Karpas-422 (cell line): ENCODE data around the gene PKN3. TPM values are rescaled to one million over a fixed set of nuclear protein-coding genes. Genes with fewer than 3 reads are reported as not detected.
"Not testable (repeated sequence)": the region's sequence is repeated elsewhere in the genome, so short reads cannot be mapped to it uniquely, and the experiment has no call there.

Experiments
- DNase-seq: peaks from one replicate; pipeline ENCODE4 v3.0.0-alpha.2; 2015
- H2AFZ ChIP-seq: fragments of 200-600 bp; sonication (generic); 2 replicates; pipeline ENCODE4 v1.6.1; 2014; ENCODE audit warnings: antibody characterized with exemption, low read length, mixed read lengths
- H3K27ac ChIP-seq: fragments of 200-600 bp; sonication (generic); 2 replicates; pipeline ENCODE4 v1.5.1; 2014; ENCODE audit warnings: mild to moderate bottlenecking, low read length, moderate library complexity
- H3K27me3 ChIP-seq: fragments of 200-600 bp; sonication (generic); 2 replicates; pipeline ENCODE4 v1.6.1; 2014; ENCODE audit warnings: low read length, mixed read lengths
- H3K36me3 ChIP-seq: fragments of 200-600 bp; sonication (generic); 2 replicates; pipeline ENCODE4 v1.6.1; 2014; ENCODE audit warnings: low read length, mixed read lengths; ENCODE audit not compliant: insufficient read depth
- H3K4me1 ChIP-seq: fragments of 200-600 bp; sonication (generic); 2 replicates; pipeline ENCODE4 v1.6.1; 2014; ENCODE audit warnings: mild to moderate bottlenecking, low read length, mixed read lengths
- H3K4me2 ChIP-seq: fragments of 200-600 bp; sonication (generic); 2 replicates; pipeline ENCODE4 v1.6.1; 2014; ENCODE audit warnings: low read length, low read depth, mild to moderate bottlenecking; ENCODE audit not compliant: poor library complexity, severe bottlenecking
- H3K4me3 ChIP-seq: fragments of 200-600 bp; sonication (generic); 2 replicates; pipeline ENCODE4 v1.5.1; 2014; ENCODE audit warnings: mild to moderate bottlenecking, antibody characterized with exemption, low read length, mixed read lengths
- H3K79me2 ChIP-seq: fragments of 200-600 bp; sonication (generic); 2 replicates; pipeline ENCODE4 v1.6.1; 2014; ENCODE audit warnings: mild to moderate bottlenecking, low read length, mixed read lengths
- H3K9ac ChIP-seq: fragments of 200-600 bp; sonication (generic); 2 replicates; pipeline ENCODE4 v1.6.0; 2014; ENCODE audit warnings: low read length
- H3K9me2 ChIP-seq: fragments of 200-600 bp; sonication (generic), shearing (Covaris generic); replicated peaks from 2 replicates; pipeline ENCODE4 v1.6.0; 2014; ENCODE audit warnings: mild to moderate bottlenecking, low read length, moderate library complexity; ENCODE audit not compliant: insufficient read depth
- H3K9me3 ChIP-seq: fragments of 300-700, 200-600 bp; sonication (generic); 2 replicates; pipeline ENCODE4 v1.6.1; 2014; ENCODE audit warnings: low read length, mixed read lengths
- H4K20me1 ChIP-seq: fragments of 200-600 bp; sonication (generic); 2 replicates; pipeline ENCODE4 v1.6.1; 2014; ENCODE audit warnings: mild to moderate bottlenecking, antibody characterized with exemption, low read length, low read depth; ENCODE audit not compliant: insufficient read depth
- total RNA-seq: library from RNA; depleted of rRNA; stranded (reverse); fragments of >200 nt; shearing (Covaris generic); gene quantifications from 2 replicates; pipeline ENCODE4 v1.2.3, GENCODE V29; 2014; ENCODE audit warnings: low replicate concordance

The PKN3 gene
- total RNA-seq, 1 experiment from 2014 or later, result not detected

GRCh38 chr9:128699096-128699795 is 3.1 kb upstream of the PKN3 start:
- H3K9me3 ChIP-seq, H3K9ac ChIP-seq, H3K79me2 ChIP-seq, H3K4me1 ChIP-seq, H3K4me2 ChIP-seq, H3K27me3 ChIP-seq, H2AFZ ChIP-seq, H3K27ac ChIP-seq, DNase-seq, H3K4me3 ChIP-seq, H3K9me2 ChIP-seq: not testable (repeated sequence)
- H4K20me1 ChIP-seq, result peaks cover 11% of the 10 kb centered on the region
- peaks cover 16% of the 10 kb centered on the region for H3K36me3 ChIP-seq

GRCh38 chr9:128701227-128701854 is 962 bp upstream of the PKN3 start:
- H2AFZ ChIP-seq, result no peak overlapping the region
- no peaks in the 10 kb centered on the region for H3K79me2 ChIP-seq
- DNase-seq, result no peak
- no peak overlapping the region for H3K9ac ChIP-seq
- H3K9me3 ChIP-seq, result no peaks in the 10 kb centered on the region
- peaks cover 2% of the 10 kb centered on the region; the same call in 1 of the 2 replicates for H4K20me1 ChIP-seq
- no peak overlapping the region for H3K4me2 ChIP-seq
- H3K9me2 ChIP-seq, result no peaks in the 10 kb centered on the region
- H3K27me3 ChIP-seq, result no peaks in the 10 kb centered on the region
- H3K4me3 ChIP-seq, result no peak overlapping the region
- no peaks in the 10 kb centered on the region for H3K4me1 ChIP-seq
- H3K36me3 ChIP-seq, result peaks cover 2% of the 10 kb centered on the region; the same call in 1 of the 2 replicates
- no peak overlapping the region for H3K27ac ChIP-seq

GRCh38 chr9:128702949-128703615 is 779 bp downstream of the PKN3 start:
- no peak overlapping the region for H3K4me2 ChIP-seq
- no peaks in the 10 kb centered on the region for H3K36me3 ChIP-seq
- H3K4me1 ChIP-seq, result no peaks in the 10 kb centered on the region
- H3K27me3 ChIP-seq, result no peaks in the 10 kb centered on the region
- no peak for DNase-seq
- H3K9me2 ChIP-seq, result no peaks in the 10 kb centered on the region
- no peaks in the 10 kb centered on the region for H4K20me1 ChIP-seq
- no peak overlapping the region for H3K27ac ChIP-seq
- H3K79me2 ChIP-seq, result no peaks in the 10 kb centered on the region
- no peak overlapping the region for H3K9ac ChIP-seq
- no peak overlapping the region for H3K4me3 ChIP-seq
- no peaks in the 10 kb centered on the region for H3K9me3 ChIP-seq
- H2AFZ ChIP-seq, result no peak overlapping the region

GRCh38 chr9:128703616-128704355 is 1.5 kb downstream of the PKN3 start:
- Histone ChIP-seq H3K9ac (no peak overlapping the region), H3K27me3 (no peaks in the 10 kb centered on the region), H3K9me2 (no peaks in the 10 kb centered on the region), H3K9me3 (no peaks in the 10 kb centered on the region), H2AFZ (no peak overlapping the region), H3K4me1 (no peaks in the 10 kb centered on the region), H3K4me3 (no peak overlapping the region), H4K20me1 (no peaks in the 10 kb centered on the region), H3K27ac (no peak overlapping the region), H3K36me3 (no peaks in the 10 kb centered on the region), H3K4me2 (no peak overlapping the region), H3K79me2 (no peaks in the 10 kb centered on the region)
- no peak for DNase-seq

GRCh38 chr9:128704356-128704670 is 2.0 kb downstream of the PKN3 start:
- H3K27me3 ChIP-seq, result no peaks in the 10 kb centered on the region
- H2AFZ ChIP-seq, result no peak overlapping the region
- no peaks in the 10 kb centered on the region for H3K9me3 ChIP-seq
- H3K4me2 ChIP-seq, result no peak overlapping the region
- H3K4me3 ChIP-seq, result no peak overlapping the region
- H4K20me1 ChIP-seq, result no peaks in the 10 kb centered on the region
- no peak overlapping the region for H3K9ac ChIP-seq
- no peaks in the 10 kb centered on the region for H3K4me1 ChIP-seq
- no peak for DNase-seq
- no peaks in the 10 kb centered on the region for H3K36me3 ChIP-seq
- no peak overlapping the region for H3K27ac ChIP-seq
- no peaks in the 10 kb centered on the region for H3K9me2 ChIP-seq
- no peaks in the 10 kb centered on the region for H3K79me2 ChIP-seq

- H3K4me1 ChIP-seq, result no peaks in the 10 kb centered on the region
- no peak overlapping the region for H3K9ac ChIP-seq
- H3K4me3 ChIP-seq, result no peak overlapping the region
- DNase-seq, result no peak
- H4K20me1 ChIP-seq, result no peaks in the 10 kb centered on the region
- no peak overlapping the region for H2AFZ ChIP-seq
- H3K27me3 ChIP-seq, result no peaks in the 10 kb centered on the region
- H3K79me2 ChIP-seq, result no peaks in the 10 kb centered on the region
- H3K36me3 ChIP-seq, result no peaks in the 10 kb centered on the region
- no peak overlapping the region for H3K27ac ChIP-seq
- H3K9me2 ChIP-seq, result no peaks in the 10 kb centered on the region
- no peaks in the 10 kb centered on the region for H3K9me3 ChIP-seq
- no peak overlapping the region for H3K4me2 ChIP-seq
Observed at GRCh38 chr9:128705051-128705965, 3.0 kb downstream of the PKN3 start.

- Histone ChIP-seq H3K9ac (no peak overlapping the region), H3K4me2 (no peak overlapping the region), H2AFZ (no peak overlapping the region), H3K4me3 (no peak overlapping the region), H3K36me3 (no peaks in the 10 kb centered on the region), H3K9me3 (no peaks in the 10 kb centered on the region), H3K9me2 (no peaks in the 10 kb centered on the region), H4K20me1 (no peaks in the 10 kb centered on the region), H3K4me1 (no peaks in the 10 kb centered on the region), H3K79me2 (no peaks in the 10 kb centered on the region), H3K27me3 (no peaks in the 10 kb centered on the region), H3K27ac (no peak overlapping the region)
- DNase-seq, result no peak
Observed at GRCh38 chr9:128706045-128706444, 3.7 kb downstream of the PKN3 start.
